ENCODE data around the gene ZFYVE28.

DNA sequence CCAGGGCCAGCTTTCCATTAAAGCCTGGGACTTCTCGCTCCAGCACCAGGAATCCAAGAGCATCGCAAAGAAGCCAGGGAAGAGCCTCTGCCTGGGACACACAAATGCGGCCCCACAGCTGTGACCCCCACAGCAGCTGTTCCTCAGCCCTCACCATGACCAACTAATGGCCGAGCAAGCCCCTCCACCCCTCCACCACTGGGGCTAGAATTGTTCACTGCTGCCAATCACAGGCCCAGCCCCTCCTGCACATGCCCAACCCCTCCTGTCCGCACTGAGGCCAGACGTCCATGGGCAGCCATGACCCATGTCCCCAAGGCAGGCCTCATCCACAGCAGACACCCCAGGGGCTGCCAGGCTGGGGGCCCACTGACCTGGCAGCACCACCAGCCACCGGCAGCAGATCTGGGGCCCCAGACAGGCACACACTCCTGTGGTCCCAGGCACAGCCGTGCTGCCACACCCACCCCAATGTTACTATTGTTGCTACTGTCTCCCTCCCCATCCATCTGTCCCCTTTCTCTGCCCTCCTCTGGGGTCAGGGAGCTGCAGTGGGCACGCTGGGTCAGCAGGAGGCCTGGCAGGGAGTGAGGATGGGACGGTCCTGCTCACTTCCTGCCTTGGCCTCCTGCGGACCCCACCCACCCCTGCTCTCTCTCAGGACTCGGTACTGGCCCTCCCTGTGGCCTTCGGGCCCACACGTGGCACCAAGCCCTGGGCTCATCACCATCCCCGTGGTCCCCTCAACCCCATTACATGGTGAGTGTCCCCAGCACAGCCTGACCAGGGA, 56.0 kb downstream of the ZFYVE28 start:
- TF ChIP-seq POLR2A (IDR thresholded peaks at IDR 0.05) (no peak), CTCF (IDR thresholded peaks at IDR 0.05) (no peak)

Data from body of pancreas (tissue), 4 donors.